ENCODE results near the gene EPS8L2.

Gene EPS8L2

DNA sequence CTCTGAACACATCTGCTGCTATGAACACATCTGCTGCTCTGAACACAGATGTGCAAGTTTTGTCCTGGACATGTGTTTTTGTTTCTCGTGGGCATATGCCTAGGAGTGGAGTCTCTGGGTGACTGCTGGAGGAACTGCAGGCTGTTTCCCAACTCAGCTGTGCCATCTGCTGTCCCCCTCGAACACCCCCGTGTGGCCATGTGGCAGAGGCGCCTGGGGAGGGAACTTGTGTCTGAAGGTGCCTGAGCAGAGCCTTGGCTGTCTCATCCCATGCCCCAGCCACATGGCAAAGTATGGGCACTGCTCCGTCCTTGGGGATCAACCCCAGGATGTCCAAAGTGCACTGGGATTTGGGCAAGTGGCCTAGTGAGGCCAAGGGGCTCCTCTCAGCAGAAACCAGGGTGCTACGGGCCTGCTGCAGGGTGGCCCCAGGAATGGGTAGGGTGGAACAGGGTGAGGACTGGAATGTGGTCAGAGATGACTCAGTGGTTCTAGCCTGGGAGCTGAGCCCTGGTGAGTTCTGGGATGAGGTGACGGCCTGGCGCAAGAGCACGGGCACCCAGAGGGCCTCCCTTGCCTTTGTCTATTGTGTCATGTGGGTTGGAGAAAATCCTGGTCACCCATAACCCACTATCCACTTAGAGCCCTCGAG lies 56.5 kb downstream of the EPS8L2 start:
- DNase-seq (ENCODE audit: low read depth in 2 of 2): no peak

DNA sequence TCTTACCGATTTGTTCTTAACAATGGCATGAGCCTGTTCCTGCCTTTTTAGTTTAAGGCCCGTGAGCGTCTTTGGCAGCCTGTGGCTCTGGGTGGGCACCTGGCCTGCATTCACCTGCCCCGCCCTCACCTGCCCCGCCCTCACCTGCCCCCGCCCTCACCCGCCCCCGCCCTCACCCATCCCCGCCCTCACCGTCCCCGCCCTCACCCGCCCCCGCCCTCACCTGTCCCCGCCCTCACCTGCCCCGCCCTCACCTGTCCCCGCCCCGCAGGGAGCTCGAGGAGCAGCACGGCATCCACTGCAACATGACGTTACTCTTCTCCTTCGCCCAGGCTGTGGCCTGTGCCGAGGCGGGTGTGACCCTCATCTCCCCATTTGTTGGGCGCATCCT lies 57.0 kb downstream of the EPS8L2 start:
- DNase-seq (ENCODE audit: low read depth in 2 of 2): no peak

DNA sequence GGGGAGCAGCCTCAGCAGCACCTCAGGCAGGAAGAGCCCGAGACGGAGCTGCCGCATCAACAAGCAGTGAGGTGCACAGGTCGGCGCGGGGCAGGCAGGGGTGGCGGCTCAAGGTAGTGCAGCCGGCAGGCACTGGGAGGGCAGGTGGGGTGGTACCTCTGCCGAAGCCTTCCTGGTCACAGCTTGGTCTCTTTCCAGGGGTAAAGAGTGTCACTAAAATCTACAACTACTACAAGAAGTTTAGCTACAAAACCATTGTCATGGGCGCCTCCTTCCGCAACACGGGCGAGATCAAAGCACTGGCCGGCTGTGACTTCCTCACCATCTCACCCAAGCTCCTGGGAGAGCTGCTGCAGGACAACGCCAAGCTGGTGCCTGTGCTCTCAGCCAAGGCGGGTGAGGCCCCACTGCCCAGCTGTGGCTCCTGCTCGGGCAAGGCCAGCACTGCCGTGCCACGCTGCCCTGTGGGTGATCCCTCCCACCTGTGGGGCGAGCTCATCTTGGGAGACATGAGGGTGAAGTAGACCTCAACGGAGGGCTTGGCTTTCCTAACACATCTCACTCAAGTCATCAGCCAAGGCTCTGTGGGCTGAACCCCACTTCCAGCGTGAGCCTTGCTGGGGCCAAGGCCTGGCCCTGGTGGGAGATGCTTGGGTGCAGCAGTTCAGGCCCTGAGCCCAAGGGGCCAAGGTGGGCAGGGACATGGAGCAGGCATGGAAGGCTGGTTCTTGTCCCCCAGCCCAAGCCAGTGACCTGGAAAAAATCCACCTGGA lies 57.7 kb downstream of the EPS8L2 start:
- no peak for DNase-seq (ENCODE audit: low read depth in 2 of 2)

DNA sequence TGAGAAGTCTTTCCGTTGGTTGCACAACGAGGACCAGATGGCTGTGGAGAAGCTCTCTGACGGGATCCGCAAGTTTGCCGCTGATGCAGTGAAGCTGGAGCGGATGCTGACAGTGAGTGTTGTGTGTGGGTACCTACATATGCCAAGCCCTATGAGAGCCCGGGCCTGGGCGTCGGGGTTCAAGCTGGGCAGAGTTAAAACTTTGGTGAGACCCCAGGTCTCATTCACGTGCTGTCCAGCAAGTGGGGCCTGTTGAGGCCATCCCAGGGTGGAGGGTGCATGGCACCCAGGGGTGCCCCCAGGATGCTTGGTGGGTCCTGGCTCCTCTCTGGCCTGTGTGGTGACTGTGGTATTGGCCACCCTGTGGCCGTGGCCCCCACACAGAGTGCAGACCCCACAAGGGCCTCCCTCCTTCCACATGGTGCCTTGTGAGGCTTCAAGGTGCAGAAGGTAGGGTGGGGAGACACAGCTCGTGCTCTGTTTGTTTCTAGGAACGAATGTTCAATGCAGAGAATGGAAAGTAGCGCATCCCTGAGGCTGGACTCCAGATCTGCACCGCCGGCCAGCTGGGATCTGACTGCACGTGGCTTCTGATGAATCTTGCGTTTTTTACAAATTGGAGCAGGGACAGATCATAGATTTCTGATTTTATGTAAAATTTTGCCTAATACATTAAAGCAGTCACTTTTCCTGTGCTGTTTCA lies 58.4 kb downstream of the EPS8L2 start:
- no peak for DNase-seq (ENCODE audit: low read depth in 2 of 2)

DNA sequence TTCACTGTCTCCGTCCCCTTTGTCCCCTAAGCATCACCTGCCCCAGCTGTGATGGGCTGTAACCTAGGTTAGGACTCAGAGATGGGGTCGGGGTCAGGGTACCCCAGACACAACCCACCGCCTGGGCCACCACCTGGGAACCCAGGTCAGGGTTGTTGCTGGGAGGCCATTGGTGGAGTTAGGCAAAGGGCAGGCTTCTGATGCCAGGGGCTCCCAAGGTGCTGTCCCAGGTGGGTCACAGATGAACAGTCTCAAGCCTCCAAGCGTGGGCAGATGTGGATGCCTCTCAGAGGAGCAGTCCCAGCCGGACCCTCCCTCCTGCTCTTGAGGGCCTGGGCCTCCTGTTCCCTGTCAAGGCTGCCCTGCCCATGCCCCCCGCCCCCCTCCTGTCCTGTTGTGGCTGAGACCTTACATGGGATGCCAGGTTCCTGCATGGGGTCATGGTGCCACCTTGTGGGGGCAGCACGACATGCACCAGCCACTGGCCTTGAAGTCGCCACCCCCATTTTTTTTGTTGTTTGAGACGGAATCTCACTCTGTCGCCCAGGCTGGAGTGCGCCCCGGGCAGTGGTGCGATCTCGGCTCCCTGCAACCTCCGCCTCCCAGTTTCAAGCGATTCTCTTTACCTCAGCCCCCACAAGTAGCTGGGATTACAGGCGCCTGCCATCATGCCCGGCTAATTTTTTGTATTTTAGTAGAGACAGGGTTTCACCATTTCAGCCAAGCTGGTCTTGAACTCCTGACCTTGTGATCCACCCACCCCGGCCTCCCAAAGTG lies 59.2 kb downstream of the EPS8L2 start:
- DNase-seq (ENCODE audit: low read depth in 2 of 2): peak in 1 of 2 donors; percentile 48

DNA sequence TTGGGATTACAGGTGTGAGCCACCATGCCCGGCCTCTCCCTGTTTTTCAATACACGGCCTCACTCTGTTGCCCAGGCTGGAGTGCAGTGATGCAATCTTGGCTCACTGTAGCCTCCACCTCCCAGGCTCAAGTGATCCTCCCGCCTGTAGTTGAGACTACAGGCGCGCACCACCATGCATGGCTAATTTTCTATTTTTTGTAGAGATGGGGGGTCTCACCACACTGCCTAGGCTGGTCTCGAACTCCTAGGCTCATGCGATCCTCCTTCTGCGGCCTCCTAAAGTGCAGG lies 59.7 kb downstream of the EPS8L2 start:
- no peak for DNase-seq (ENCODE audit: low read depth in 2 of 2)

DNA sequence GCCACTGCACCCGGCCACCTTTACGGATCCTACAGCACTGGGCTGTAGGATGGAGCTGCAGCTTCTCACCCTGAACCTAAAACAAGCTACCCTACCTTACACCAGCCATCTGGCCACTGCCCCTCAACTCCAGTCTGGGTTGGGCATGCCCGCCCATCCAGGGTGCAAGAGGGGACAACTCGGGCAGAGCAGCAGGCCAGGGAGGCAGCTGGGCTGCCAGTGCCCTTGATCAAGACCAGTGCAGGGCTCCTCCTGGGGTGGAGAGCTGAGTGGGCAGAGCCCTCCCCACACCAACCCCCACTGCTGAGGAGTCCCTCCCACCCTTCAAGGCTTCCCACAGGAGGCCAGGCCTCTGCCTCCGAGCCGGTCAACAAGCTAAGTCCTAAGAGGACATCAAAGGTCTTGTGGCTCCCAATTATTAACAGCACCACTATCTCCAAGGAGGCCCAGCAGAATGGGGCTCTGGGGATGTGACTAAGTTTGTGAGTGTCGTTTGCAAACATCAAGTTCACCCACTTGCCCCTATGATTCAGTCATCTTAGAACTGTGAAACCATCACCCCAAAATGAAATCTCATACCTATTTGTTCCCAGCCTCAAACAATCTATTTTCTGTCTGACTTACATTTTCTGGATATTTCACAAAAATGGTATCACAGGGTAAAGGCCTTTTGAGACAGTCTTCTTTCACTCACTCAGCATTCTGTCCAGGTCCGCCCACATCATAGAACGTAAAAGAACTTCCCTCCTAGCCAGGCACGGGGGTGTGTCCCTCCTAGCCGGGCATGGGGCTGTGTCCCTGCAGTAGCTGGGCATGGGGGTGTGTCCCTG lies 60.3 kb downstream of the EPS8L2 start:
- DNase-seq (ENCODE audit: low read depth in 2 of 2): no peak

DNA sequence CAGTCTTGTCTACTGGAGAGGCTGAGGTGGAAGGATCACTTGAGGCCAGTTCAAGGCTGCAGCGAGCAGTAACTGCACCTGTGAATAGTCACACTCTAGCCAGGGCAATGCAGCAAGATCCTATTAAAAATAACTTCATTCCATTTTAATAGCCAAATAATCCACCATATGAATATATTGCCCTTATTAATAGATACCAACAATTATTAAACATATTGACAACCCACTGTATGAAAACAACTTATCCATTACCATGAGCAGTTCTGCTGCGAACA lies 60.8 kb downstream of the EPS8L2 start:
- DNase-seq (ENCODE audit: low read depth in 2 of 2): no peak

DNA sequence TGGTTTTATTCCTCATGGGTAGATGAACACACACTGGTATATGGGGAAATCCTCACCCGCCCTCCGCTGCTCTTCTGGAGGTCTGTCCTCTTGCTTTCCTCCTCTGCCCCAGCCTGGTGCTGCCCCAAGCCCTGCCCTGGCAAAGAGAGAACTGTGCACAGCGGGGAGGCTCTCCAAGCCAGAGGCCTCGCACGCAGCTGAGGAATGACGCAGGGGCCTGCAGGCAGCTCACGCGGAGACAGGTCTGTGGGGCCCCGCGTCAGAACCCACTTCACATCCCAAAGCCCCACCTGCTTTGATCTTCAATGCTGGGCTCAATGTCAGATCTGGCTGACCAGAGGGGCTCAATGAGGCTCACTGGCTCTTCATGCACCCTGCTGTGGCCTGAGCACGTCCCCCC lies 61.2 kb downstream of the EPS8L2 start:
- DNase-seq (ENCODE audit: low read depth in 2 of 2): no peak

DNA sequence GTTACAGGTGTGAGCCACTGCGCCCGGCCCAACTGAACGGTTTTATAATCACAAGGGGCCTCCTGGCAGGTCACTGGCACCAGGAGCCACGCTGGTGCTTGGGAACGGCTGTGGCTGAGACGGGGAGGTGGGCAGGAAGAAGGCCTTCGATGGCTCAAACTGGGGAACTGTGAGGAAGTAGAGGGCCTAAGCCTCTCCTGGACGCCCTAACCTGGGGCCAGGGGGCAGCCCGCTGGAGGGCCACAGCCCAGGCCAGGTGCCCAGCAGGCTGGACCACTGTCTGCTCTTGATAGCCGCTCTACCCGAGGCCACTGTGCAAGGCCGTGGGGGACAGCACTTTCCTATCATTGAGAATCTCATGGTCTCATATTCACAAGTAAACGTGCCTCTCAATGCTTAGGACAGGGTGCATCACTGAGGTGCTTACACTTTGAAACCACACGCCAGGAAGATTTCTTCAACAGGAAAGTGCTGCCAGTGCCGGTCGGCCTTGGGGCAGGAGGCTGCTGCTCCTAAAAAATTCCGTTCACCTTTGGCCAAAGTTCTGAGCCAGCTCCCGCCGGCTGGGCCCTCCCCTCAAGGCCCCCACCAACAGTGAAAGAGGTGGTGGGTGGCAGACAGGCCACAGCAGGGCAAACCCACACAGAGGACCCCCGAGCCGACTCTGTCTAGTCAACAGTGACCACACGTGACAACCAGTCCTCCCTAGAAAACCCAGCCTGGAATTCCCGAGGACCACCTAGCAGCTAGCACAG lies 64.0 kb downstream of the EPS8L2 start:
- no peak for DNase-seq (ENCODE audit: low read depth in 2 of 2)

DNA sequence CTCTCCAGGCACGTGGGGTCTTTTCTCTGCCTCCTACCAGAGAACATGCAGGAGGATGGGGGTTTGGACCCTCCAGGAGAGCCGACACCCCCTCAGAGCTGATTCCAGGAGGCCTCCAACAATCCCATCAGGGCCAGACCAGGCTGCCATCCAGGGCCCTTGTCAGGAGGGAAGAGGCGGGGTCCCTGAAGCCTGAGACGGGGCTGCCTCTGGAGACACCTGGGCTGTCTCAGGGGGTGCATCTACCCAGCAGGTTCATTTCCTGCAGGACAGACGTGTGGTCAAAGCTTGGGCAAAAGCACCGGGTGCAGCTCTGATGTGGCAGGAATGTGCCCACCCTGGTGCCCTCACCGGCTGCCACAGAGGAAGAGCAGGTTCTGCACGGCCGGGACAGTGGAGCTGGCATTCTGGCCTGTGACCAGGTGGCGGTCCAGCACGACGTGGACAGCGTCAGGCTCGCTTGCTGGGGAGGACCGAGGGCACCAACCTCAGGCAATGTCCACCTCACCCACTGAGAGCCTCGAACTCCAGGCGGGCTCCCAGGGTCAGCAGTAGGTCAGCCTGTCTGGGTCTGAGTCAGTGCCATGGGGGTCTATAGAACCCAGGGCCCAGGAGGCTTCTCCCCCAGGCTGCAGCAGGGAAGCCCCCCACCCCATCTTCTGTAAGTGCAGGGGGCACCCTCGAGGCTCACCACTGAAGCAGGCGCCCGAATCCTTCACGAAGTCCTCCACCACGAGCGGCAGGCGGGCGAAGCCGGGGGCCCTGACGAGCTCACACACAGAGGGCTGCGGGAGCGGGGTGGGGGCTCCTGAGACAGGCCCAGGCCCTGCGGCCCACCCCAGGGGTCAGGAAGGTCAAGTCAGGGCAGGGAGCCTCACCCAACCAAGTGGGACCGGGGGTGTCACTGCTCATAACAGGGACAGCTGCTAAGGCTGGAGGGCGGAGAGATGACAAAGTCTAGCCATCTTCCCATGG lies 64.9 kb downstream of the EPS8L2 start:
- DNase-seq (ENCODE audit: low read depth in 2 of 2): no peak

DNA sequence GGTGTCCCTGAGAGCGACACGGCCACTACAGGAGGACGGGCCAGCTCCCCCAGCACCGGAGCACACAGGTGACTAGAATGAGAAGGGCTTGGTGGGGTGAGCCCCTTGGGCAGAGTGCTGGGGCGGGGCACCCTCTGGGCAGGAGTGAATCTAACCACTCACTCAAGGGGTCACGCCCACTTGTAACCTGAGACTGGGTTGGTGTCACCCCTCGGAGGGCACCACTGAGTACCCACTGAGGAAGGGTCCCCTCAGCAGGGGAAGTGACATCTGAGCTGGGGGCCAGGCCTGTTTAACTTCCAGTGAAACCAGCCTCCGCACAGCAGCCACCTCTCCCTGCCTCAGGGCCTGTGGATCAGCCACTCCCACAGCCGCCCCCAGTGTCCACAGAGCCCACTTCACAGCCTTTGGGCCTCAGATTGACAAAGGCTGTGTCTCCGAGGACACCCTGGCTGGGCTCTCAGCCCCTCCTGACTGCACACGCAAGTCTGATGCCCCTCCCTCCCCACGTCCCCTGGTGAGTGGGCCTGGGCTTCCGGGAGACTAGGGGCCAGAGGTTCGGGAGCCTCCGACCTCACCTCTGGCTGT lies 65.7 kb downstream of the EPS8L2 start:
- DNase-seq (ENCODE audit: low read depth in 2 of 2): no peak

DNA sequence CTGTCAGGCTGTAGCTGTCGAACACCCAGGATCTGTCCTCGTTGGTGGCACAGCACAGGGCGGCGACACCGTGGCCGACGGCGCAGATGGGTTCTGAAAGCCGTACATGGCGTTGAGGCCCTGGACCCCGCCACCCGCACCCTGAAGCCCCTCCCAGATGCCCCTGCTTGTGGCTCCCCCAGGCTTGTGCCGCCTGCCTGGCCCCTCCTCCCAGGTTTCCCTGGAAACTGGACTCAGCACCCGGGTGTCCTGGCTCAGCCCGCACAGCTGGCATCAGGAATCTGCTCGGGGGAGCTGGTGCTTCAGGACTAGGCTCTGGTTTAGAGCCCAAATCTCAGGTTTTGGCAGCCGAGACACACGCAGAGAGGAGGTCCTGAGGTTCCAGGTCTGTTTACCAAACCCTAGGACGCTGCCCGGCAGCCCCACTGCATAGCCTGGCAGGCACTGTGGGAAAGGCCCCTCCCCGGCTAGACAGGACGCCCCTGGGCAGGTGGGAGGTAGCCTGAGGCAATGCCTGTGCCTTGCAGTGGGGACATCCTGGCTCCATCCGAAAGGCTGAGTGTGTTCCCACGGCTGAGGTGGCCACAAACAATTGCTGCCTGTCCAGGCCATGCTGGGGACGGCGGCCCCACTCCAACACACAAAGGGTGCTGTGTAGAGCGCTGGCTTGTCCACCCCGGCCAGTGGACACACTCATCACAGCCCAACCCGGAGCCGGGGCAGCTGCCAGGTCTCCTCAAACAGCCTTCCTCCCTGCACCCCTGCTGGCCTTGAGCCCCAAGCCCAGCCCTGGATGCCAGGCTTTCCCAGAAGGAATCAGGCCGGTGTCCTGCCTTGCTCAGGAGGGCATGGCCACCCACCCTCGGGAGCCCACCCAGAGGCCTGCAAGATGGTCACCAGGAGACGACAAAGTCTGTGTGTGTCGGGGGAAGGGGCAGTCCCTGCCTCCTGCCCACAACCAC lies 66.7 kb downstream of the EPS8L2 start:
- no peak for DNase-seq (ENCODE audit: low read depth in 2 of 2)

DNA sequence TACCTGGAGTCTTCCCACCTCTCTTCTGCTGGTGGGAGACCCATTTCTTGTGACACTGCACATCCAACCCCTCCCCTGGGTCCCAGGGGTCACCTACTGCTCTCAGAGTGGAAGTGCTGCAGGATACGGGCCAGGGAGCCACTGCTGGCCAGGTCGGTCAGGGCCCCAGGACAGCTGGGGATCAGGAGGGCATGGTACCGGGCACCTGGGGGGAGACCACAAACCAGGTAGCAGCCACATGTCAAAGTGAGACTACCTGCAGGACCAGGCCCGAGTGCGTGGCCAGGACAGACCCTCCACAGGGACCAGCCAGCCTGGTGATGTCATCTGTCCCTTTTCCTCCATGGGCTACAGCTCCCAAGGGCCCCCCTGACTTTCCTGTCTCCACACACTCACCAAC lies 67.4 kb downstream of the EPS8L2 start:
- DNase-seq (ENCODE audit: low read depth in 2 of 2): no peak

DNA sequence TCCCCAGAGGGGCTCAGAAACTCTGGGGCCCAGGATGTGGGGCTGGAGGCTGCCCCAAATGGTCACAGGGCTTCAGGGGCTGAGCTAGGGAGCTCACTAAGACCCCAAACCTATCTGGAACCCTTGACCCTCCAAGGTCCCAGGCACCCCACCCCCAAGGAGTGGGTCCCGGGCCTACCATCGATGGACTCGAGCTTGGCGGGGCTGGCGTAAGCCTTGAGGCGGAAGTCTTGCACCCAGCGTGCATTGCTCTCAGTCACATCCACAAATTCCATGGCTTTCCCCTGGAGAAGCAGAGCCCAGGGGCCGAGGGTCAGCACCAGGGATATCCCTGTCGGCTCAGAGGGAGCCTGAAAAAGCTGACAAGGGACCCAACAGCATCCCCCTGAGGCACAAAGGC lies 67.8 kb downstream of the EPS8L2 start:
- no peak for DNase-seq (ENCODE audit: low read depth in 2 of 2)

DNA sequence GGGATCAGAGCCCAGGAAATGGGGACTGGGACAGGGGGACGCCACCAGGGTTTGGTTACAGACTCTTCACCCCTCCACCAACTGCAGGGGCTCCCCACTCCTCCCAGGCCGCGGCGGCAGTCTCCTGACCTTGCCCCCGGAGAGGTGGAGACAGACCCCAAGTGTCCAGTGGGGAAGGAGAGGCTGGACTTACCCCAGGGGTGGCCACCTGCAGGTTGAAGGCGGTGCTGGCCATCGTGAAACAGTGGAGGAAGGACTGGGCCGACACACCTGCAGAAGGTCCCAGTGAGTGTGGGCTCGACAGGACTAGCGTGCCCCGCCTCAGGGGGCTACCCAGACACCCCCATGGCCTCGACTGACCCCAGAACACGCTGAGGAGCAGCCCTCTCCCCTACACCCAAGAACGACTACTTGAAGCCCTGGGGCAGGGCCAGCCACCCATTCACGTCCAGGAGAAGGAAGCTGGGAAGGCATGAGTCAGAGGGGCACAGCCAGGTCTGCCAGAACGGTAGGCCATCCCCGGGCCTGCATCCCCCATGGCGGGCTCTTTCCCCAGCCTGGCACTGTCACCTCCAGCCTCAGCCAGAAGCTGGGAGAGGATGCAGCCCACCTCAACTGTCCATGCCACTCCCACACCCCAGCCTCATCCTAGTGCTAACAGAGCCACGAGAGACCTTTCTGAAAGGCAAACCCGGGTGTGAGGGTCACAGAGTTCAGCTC lies 69.0 kb downstream of the EPS8L2 start:
- no peak for DNase-seq (ENCODE audit: low read depth in 2 of 2)

DNA sequence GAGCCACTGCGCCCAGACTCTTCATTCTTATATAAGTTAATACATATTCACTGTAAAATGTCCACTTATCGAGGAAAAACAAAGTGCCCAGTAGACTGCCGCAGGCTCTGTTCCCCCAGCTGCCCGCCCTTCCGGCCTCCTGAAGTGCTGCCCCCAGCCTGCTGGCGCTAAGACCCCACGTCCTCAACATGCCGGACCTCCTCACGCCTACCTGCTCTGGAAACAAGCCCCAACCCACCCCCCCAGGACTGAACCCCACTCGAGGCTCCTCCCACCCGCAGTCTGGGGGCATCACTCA lies 70.2 kb downstream of the EPS8L2 start:
- DNase-seq (ENCODE audit: low read depth in 2 of 2): no peak
